ENCODE results near the gene USP49. TPM values are rescaled to one million over a fixed set of nuclear protein-coding genes. Genes with fewer than 3 reads are reported as not detected.
A peak's percentile ranks its signal among the peaks of the same experiment; 100 is the strongest.

USP49 gene
- total and polyA plus RNA-seq, 4 donors = 1.8 to 8.6 (median 3.6) TPM

- ATAC-seq (ENCODE audit: insufficient read depth, low FRiP score) (no peak), DNase-seq (no peak)
- Histone ChIP-seq H3K36me3 (ENCODE audit: control insufficient read depth in 4 of 4, insufficient read depth in 4 of 4, low read length in 4 of 4) (peaks cover 25 to 38% (median 32%) of the 10 kb centered on the region in 4 donors), H3K9ac (ENCODE audit: insufficient read depth in 1 of 2, low read length in 2 of 2) (no peak overlapping the region), H3K9me3 (ENCODE audit: control insufficient read depth in 4 of 4, insufficient read depth in 3 of 4, low read length in 3 of 4) (no peaks in the 10 kb centered on the region), H3K4me3 (no peak overlapping the region), H3K27ac (ENCODE audit: low read depth in 1 of 2, low read length in 1 of 2) (no peak overlapping the region), H3K27me3 (ENCODE audit: control insufficient read depth in 3 of 3, insufficient read depth in 3 of 3, low read length in 2 of 3) (no peaks in the 10 kb centered on the region), H3K4me1 (ENCODE audit: control insufficient read depth in 5 of 5, insufficient read depth in 5 of 5, low read length in 5 of 5) (no peaks in the 10 kb centered on the region)
- TF ChIP-seq CTCF (IDR thresholded peaks at IDR 0.05; ENCODE audit: control extremely low read depth, extremely low read depth) = no peak
- 88 to 95% methylated on average over 1 of the region's 1 CpG for WGBS, 2 donors
Measured at GRCh38 chr6:41909727-41910126, 14.6 kb upstream of the USP49 start.

- WGBS, 2 donors = 92 to 95% methylated on average over 1 of the region's 1 CpG
- Histone ChIP-seq H3K9me3 (ENCODE audit: control insufficient read depth in 4 of 4, insufficient read depth in 3 of 4, low read length in 3 of 4) (peaks cover 0 to 2% (median 0%) of the 10 kb centered on the region in 4 donors), H3K36me3 (ENCODE audit: control insufficient read depth in 4 of 4, insufficient read depth in 4 of 4, low read length in 4 of 4) (peaks cover 10 to 24% (median 18%) of the 10 kb centered on the region in 4 donors), H3K9ac (ENCODE audit: insufficient read depth in 1 of 2, low read length in 2 of 2) (no peak overlapping the region), H3K4me1 (ENCODE audit: control insufficient read depth in 5 of 5, insufficient read depth in 5 of 5, low read length in 5 of 5) (no peaks in the 10 kb centered on the region), H3K4me3 (no peak overlapping the region), H3K27me3 (ENCODE audit: control insufficient read depth in 3 of 3, insufficient read depth in 3 of 3, low read length in 2 of 3) (no peaks in the 10 kb centered on the region), H3K27ac (ENCODE audit: low read depth in 1 of 2, low read length in 1 of 2) (no peak overlapping the region)
- no peak for DNase-seq
- TF ChIP-seq CTCF (IDR thresholded peaks at IDR 0.05; ENCODE audit: control extremely low read depth, extremely low read depth) = peak; percentile 17
- ATAC-seq (ENCODE audit: insufficient read depth, low FRiP score) = no peak
Measured at GRCh38 chr6:41901882-41902519, 6.8 kb upstream of the USP49 start.

- Histone ChIP-seq H3K4me1 (ENCODE audit: control insufficient read depth in 5 of 5, insufficient read depth in 5 of 5, low read length in 5 of 5) (peaks cover 0 to 7% (median 2%) of the 10 kb centered on the region in 5 donors), H3K27ac (ENCODE audit: low read depth in 1 of 2, low read length in 1 of 2) (no peak overlapping the region), H3K9ac (ENCODE audit: insufficient read depth in 1 of 2, low read length in 2 of 2) (no peak overlapping the region), H3K36me3 (ENCODE audit: control insufficient read depth in 4 of 4, insufficient read depth in 4 of 4, low read length in 4 of 4) (peaks cover 6 to 17% (median 11%) of the 10 kb centered on the region in 4 donors), H3K9me3 (ENCODE audit: control insufficient read depth in 4 of 4, insufficient read depth in 3 of 4, low read length in 3 of 4) (peaks cover 0 to 2% (median 0%) of the 10 kb centered on the region in 4 donors), H3K4me3 (no peak overlapping the region), H3K27me3 (ENCODE audit: control insufficient read depth in 3 of 3, insufficient read depth in 3 of 3, low read length in 2 of 3) (no peaks in the 10 kb centered on the region)
- no peak for ATAC-seq (ENCODE audit: insufficient read depth, low FRiP score)
- no peak for DNase-seq
- 35 to 71% methylated on average over 1 of the region's 1 CpG for WGBS, 2 donors
- no peak for TF ChIP-seq CTCF (IDR thresholded peaks at IDR 0.05; ENCODE audit: control extremely low read depth, extremely low read depth)
Measured at GRCh38 chr6:41900861-41901260, 5.7 kb upstream of the USP49 start.
